GM23248 (cell line): ENCODE results near the gene ACOT13. TPM values are rescaled to one million over a fixed set of nuclear protein-coding genes. Genes with fewer than 3 reads are reported as not detected.

Source experiments
- DNase-seq: peaks from one replicate; pipeline ENCODE4 v3.0.0-alpha.2; 2015
- H2AFZ ChIP-seq: fragments of 200-600 bp; sonication (generic); 2 replicates; pipeline ENCODE4 v1.6.1; 2016; ENCODE audit warnings: antibody characterized with exemption
- H3F3A ChIP-seq: fragments of 200-600 bp; sonication (generic); 2 replicates; pipeline ENCODE4 v1.6.1; 2016; ENCODE audit warnings: mild to moderate bottlenecking, antibody characterized with exemption, mixed run types; ENCODE audit not compliant: insufficient read depth
- H3K27ac ChIP-seq: fragments of 200-600 bp; sonication (generic); 2 replicates; pipeline ENCODE4 v1.5.1; 2016; ENCODE audit warnings: mild to moderate bottlenecking
- H3K27me3 ChIP-seq: fragments of 200-600 bp; sonication (generic); replicated peaks from 2 replicates; pipeline ENCODE4 v1.6.1; 2016; ENCODE audit warnings: mild to moderate bottlenecking; ENCODE audit not compliant: insufficient read depth
- H3K36me3 ChIP-seq: fragments of 200-600 bp; sonication (generic); 2 replicates; pipeline ENCODE4 v1.6.1; 2016; ENCODE audit warnings: low read depth, mild to moderate bottlenecking
- H3K4me1 ChIP-seq: fragments of 200-600 bp; sonication (generic); 2 replicates; pipeline ENCODE4 v1.6.1; 2016; ENCODE audit warnings: mild to moderate bottlenecking; ENCODE audit not compliant: insufficient read depth
- H3K4me2 ChIP-seq: fragments of 200-600 bp; sonication (generic); one replicate; pipeline ENCODE4 v1.6.1; 2016; ENCODE audit warnings: mild to moderate bottlenecking; ENCODE audit not compliant: unreplicated experiment
- H3K4me3 ChIP-seq: fragments of 200-600 bp; sonication (generic); 2 replicates; pipeline ENCODE4 v1.5.1; 2016; ENCODE audit warnings: mild to moderate bottlenecking
- H3K79me2 ChIP-seq: fragments of 200-600 bp; sonication (generic); 2 replicates; pipeline ENCODE4 v1.6.1; 2016; ENCODE audit warnings: mild to moderate bottlenecking; ENCODE audit not compliant: insufficient read depth
- H3K9ac ChIP-seq: fragments of 200-600 bp; sonication (generic); 2 replicates; pipeline ENCODE4 v1.6.1; 2016; ENCODE audit warnings: mild to moderate bottlenecking
- H3K9me2 ChIP-seq: fragments of 200-600 bp; sonication (generic); 2 replicates; pipeline ENCODE4 v1.6.1; 2016; ENCODE audit warnings: mixed run types, mild to moderate bottlenecking, moderate library complexity; ENCODE audit not compliant: insufficient read depth
- H3K9me3 ChIP-seq: fragments of 200-600 bp; sonication (generic); one replicate; pipeline ENCODE4 v1.6.1; 2017; ENCODE audit warnings: low read depth
- H4K20me1 ChIP-seq: fragments of 200-600 bp; sonication (generic); 2 replicates; pipeline ENCODE4 v1.6.0; 2016; ENCODE audit not compliant: insufficient read depth
- EZH2 ChIP-seq: fragments of 200-600 bp; sonication (generic); IDR thresholded peaks from 2 replicates; pipeline ENCODE4 v1.6.1; 2018; ENCODE audit warnings: antibody characterized with exemption, mild to moderate bottlenecking; ENCODE audit not compliant: insufficient read depth, poor library complexity, severe bottlenecking
- EZH2phosphoT487 ChIP-seq: fragments of 200-600 bp; sonication (generic); IDR thresholded peaks from 2 replicates; pipeline ENCODE4 v1.6.1; 2018; ENCODE audit warnings: antibody characterized with exemption, moderate library complexity, mild to moderate bottlenecking, low read depth; ENCODE audit not compliant: insufficient read depth
- WGBS, 2 experiments: methylation state at CpG; one replicate each; pipeline ENCODE4 v1.1.6; 2015 to 2017; ENCODE audit warnings: low lambda C conversion rate in 2 of 2, low coverage in 1 of 2; ENCODE audit errors: missing lambda C conversion rate in 2 of 2; 5-methylcytosine and 5-hydroxymethylcytosine counted together
- in situ Hi-C: fragments of 300-500 bp; cut with MboI; formaldehyde crosslinking; loops from 2 replicates; pipeline ENCODE4 v1.15.0; 2020
- polyA plus RNA-seq: library from polyadenylated mRNA; unstranded; fragments of >200 nt; fragmentation: Nextera tagmentation; extraction: Ambion mirVana; gene quantifications from 2 replicates; pipeline ENCODE4 v1.2.1, GENCODE V29; 2016
- total RNA-seq: library from RNA; depleted of rRNA; stranded (reverse); fragments of >200 nt; shearing (Covaris generic); gene quantifications from 2 replicates; pipeline ENCODE4 v1.2.3, GENCODE V29; 2014

Gene ACOT13
- total and polyA plus RNA-seq, 2 experiments from 2014 or later = 3.4 to 26.2 TPM

GRCh38 chr6:24718449-24719124 is 51.7 kb downstream of the ACOT13 start:
- TF ChIP-seq EZH2phosphoT487 (no peak), EZH2 (no peak)
- Histone ChIP-seq H3K27me3 (no peaks in the 10 kb centered on the region), H3K4me2 (peak overlapping the region; percentile 99), H4K20me1 (peaks cover 46% of the 10 kb centered on the region), H3K79me2 (peaks cover 71% of the 10 kb centered on the region), H3F3A (peaks cover 47% of the 10 kb centered on the region), H3K4me1 (peaks cover 42% of the 10 kb centered on the region), H3K9ac (peak overlapping the region; percentile 100), H3K9me3 (no peaks in the 10 kb centered on the region), H3K4me3 (peak overlapping the region; percentile 97), H2AFZ (no peak overlapping the region), H3K27ac (peak overlapping the region; percentile 98), H3K36me3 (peaks cover 39% of the 10 kb centered on the region), H3K9me2 (no peaks in the 10 kb centered on the region)
- DNase-seq = no peak
- in situ Hi-C loops = no loop called here
- 8 to 9% methylated on average over 8 of the region's 8 CpGs for WGBS, 2 experiments

- 0 to 2% methylated on average over 15 to 25 of the region's 25 CpGs for WGBS, 2 experiments
- Histone ChIP-seq H4K20me1 (peaks cover 42% of the 10 kb centered on the region), H3K4me2 (peak within 1 kb of the TSS; percentile 99), H3K79me2 (peaks cover 63% of the 10 kb centered on the region), H3K4me1 (peaks cover 36% of the 10 kb centered on the region), H3K4me3 (peak within 1 kb of the TSS; percentile 97), H3K27ac (peak within 1 kb of the TSS; percentile 98), H3K27me3 (no peaks in the 10 kb centered on the region), H3K36me3 (peaks cover 32% of the 10 kb centered on the region), H3K9me2 (no peaks in the 10 kb centered on the region), H3K9ac (peak within 1 kb of the TSS; percentile 100), H2AFZ (no peak within 1 kb of the TSS), H3F3A (peaks cover 40% of the 10 kb centered on the region), H3K9me3 (no peaks in the 10 kb centered on the region)
- DNase-seq = peak; percentile 83
- in situ Hi-C loops = no loop called here
- no peak for TF ChIP-seq EZH2
- no peak for TF ChIP-seq EZH2phosphoT487
Measured at GRCh38 chr6:24719125-24719971, 52.5 kb downstream of the ACOT13 start, which contains the start of gene C6orf62. TSS of gene C6orf62 (minus strand) at chr6:24719154. CDS start at chr6:24718668, 486 bp downstream.

- Histone ChIP-seq H3K27ac (peak overlapping the region; percentile 98), H4K20me1 (peaks cover 35% of the 10 kb centered on the region), H3K4me3 (peak overlapping the region; percentile 97), H3F3A (peaks cover 33% of the 10 kb centered on the region), H3K9ac (peak overlapping the region; percentile 100), H3K4me2 (peak overlapping the region; percentile 99), H3K27me3 (no peaks in the 10 kb centered on the region), H3K9me2 (no peaks in the 10 kb centered on the region), H3K4me1 (peaks cover 27% of the 10 kb centered on the region), H3K9me3 (no peaks in the 10 kb centered on the region), H3K79me2 (peaks cover 55% of the 10 kb centered on the region), H3K36me3 (peaks cover 23% of the 10 kb centered on the region), H2AFZ (no peak overlapping the region)
- TF ChIP-seq EZH2 (no peak), EZH2phosphoT487 (no peak)
- DNase-seq = peak; percentile 81
- in situ Hi-C loops = no loop called here
- WGBS, 2 experiments = 1% methylated on average over 35 to 39 of the region's 39 CpGs
Measured at GRCh38 chr6:24720131-24720603, 53.3 kb downstream of the ACOT13 start.

- H3K79me2 ChIP-seq = peaks cover 48% of the 10 kb centered on the region
- in situ Hi-C loops = no loop called here
- no peaks in the 10 kb centered on the region for H3K27me3 ChIP-seq
- peak overlapping the region; percentile 100 for H3K9ac ChIP-seq
- H3K4me3 ChIP-seq = peak overlapping the region; percentile 97
- peak overlapping the region; percentile 86 for H2AFZ ChIP-seq
- peak overlapping the region; percentile 99 for H3K4me2 ChIP-seq
- no peaks in the 10 kb centered on the region for H3K9me3 ChIP-seq
- peaks cover 17% of the 10 kb centered on the region for H3K36me3 ChIP-seq
- TF ChIP-seq EZH2phosphoT487 (no peak), EZH2 (no peak)
- H3K9me2 ChIP-seq = no peaks in the 10 kb centered on the region
- peak; percentile 100 for DNase-seq
- peaks cover 28% of the 10 kb centered on the region for H3F3A ChIP-seq
- H3K27ac ChIP-seq = peak overlapping the region; percentile 98
- H4K20me1 ChIP-seq = peaks cover 31% of the 10 kb centered on the region
- H3K4me1 ChIP-seq = peaks cover 21% of the 10 kb centered on the region
- WGBS, 2 experiments = 1% methylated on average over 58 to 60 of the region's 60 CpGs
Measured at GRCh38 chr6:24720604-24721460, 54.0 kb downstream of the ACOT13 start.
